Hindlimb muscle (tissue), 1 donor: ENCODE data around the gene FFAR1. TPM values are rescaled to one million over a fixed set of nuclear protein-coding genes. Genes with fewer than 3 reads are reported as not detected.

Experiments used
- DNase-seq: peaks from one replicate; pipeline ENCODE4 v3.0.0-alpha.2; 2013
- polyA plus RNA-seq: library from polyadenylated mRNA; unstranded; fragments of 120-200 nt; gene quantifications from one replicate; pipeline ENCODE4 v1.2.1, GENCODE V29; 2013; ENCODE audit not compliant: insufficient read length

Gene FFAR1
- polyA plus RNA-seq, 1 donor, result not detected

DNA sequence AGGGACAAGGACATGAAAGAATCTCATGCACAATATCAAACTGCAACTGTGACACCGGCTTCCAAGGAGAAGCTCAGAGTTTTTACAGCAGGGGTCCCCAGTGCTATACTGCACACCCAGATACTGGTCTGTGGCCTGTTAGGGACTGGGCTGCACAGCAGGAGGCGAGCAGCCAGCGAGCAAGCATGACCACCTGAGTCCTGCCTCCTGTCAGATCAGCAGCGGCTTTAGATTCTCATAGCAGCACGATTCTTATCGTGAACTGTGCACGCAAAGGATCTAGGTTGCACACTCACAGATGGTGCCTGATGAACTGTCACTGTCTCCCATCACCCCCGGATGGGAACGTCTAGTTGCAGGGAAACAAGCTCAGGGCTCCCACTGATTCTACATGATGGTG lies 31.8 kb upstream of the FFAR1 start:
- DNase-seq, result no peak

DNA sequence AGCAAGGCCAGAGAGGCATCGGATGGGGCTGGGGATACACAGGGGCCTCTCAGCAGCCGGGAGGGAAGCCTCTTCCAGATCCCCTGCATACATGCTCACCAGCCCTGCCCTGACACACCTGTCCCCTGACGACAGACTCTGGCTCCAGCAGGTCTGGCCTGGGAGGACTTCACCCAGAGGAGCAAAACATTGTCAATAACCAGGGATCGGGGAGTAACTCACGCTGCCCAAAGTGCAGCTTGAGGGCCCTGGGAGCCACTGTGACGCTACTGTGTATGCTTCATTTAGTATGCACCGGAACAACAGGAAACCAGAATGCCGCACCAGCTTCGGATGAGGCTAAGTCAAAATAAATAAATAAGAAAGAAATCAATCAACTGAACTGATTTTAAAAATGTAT lies 31.1 kb upstream of the FFAR1 start:
- no peak for DNase-seq

DNA sequence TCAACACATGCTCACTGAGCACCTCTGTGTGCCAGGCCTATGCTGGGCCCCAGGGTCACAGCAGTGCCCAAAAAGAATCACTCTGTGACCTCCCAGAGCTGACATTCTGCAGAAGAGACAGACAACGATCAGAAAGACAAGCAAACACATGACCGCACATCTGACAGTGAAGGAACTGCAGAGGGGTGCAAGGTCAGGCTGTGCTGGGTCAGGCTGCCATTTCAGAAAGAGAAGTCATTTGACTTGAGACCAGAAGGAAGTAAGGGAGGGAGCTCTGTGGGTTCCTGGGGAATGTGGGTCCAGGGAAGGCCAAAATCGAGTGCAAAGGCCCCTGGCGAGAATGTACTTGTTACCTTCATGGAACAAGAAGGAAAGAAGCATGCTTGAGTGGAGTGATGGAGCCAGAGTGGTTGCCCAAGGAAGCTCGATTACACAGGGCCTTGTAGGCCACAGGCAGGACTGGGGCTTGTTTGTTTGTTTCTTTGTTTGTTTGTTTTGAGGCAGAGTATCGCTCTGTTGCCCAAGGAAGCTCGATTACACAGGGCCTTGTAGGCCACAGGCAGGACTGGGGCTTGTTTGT lies 30.1 kb upstream of the FFAR1 start:
- DNase-seq, result no peak

DNA sequence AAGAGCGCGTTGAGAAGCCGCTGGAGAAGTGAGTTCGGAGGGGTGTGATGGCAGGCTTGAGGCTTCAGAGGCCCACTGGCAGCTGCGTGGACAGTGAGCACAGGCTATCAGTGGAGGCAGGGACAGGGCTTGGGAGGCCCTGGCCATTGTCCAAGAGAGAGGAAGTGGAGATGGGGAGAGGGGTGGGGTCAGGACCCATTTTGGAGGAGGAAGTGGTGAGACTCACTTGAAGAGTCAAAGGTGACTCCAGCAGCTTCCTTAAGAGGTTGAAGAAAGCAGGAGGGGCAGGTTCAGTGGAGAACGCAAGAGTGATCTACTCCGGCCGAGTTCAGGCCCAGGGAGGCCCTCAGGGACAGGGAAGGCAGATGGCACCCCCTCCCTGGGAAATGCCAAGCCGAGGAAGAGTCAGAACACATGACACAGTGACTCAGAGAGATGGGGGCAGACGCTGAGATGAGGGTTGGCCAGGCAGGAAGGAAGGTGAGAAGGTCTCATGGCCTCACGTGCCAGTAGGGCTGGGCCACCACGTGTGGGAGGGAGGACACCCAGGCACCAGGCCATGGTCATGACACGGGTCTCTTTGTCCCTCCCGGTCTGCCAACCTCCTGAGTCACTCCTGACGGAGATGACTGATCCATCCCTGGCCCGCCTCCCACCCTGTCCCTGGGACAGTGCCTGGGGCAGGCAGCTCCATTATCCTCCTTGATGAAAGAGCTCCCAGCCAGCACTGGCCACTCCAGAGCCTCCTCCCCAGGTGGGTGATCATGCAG lies 28.8 kb upstream of the FFAR1 start:
- DNase-seq, result no peak

DNA sequence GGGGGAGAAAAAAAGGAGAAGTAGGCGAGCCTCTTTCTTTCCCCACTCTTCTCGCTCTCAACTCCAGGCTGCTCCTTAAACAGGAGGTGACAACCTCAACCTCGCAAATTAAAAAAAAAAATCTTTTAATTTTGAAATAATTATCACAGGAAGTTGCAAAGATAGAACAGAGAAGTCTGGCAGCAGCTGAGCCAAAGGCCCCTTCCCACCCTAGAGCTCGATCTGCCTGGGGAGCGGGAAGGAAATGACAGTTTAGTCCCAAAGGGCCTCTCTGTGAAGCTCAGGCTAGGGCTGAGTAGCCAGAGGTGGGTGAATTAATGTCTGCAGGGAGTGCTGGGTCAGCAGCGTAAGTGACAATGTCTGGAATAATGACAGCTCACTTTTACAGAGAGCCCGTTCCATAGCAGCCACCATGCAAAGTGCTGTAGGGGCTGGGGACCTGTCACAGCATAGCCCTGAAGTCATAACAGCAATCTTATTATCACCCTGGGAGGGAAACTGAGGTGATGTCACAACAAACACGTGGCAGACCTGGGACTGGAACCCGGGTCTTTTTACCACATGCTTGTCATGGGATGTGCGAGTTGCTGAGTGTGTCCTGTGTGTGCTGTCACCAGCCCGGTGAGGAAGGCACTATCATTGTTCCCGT lies 27.5 kb upstream of the FFAR1 start:
- DNase-seq, result no peak

DNA sequence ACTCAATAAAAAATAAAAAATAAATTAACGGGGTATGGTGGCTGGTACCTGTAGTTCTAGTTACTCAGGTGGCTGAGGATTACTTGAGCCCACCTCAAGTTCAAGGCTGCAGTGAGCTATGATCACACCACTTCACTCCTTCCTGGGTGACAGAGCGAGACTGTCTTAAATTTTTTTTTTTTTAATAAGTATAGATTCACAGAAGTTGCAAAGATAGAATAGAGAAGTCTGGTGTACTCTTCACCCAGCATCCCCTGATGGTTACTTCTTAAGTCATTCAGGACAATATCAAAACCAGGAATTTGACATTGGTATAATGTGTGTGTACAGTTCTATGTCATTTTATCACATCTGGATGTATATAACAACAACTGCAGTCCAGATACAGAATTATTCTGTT lies 26.4 kb upstream of the FFAR1 start:
- no peak for DNase-seq

DNA sequence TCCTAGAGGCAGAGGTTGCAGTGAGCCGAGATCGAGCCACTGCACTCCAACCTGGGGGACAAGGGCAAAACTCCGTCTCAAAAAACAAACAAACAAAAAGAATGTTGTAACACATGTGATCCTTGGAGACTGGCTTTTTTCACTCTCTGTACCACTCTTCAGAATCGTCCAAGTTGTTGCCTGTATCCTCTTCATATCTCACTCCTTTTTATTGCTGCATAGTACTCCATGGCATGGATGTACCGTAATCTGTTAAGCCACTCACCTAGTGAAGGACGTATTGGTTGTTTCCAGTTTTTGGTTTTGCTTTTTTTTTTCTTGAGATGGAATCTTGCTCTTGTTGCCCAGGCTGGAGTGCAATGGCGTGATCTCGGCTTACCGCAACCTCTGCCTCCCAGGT lies 25.7 kb upstream of the FFAR1 start:
- no peak for DNase-seq

DNA sequence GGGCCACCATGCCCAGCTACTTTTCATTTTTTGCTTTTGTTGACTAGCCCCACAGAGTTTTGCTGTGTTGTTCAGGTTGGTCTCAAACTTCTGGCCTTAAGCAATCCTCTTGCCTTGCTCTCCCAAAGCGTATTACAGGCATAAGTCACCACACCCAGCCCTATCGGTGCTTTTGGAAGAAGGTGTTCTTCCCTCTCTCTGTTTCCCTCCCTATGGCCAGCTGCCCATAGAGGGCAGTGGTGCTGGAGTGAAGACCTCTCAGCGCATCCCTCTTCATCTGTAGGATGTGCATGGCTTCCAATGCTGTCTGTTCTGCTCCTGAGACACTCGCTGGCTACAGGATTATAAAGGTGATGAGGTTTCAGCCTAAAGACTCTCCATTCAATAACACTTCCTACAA lies 20.1 kb upstream of the FFAR1 start:
- DNase-seq, result no peak

DNA sequence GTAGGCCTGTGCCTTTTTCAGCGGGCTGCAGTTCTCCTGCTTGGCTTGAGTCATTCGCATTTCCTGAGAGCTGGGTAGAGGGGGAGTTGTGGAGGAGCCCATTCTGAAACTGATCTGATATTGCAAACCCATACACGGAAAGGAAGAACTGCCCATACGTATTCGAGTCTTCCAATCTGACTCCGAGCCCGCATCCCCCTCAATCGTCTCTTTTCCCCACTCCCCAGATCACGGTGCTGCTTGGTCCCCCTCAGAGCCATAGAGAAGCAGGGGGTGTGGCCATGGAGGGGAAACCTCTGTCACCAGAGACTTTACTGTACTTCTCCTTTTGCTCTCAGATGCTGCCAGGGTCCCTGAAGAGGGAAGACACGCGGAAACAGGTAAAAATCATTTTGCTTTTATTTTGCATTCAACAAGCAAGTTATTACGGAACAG lies 18.8 kb upstream of the FFAR1 start, which contains the start of gene CD22:
Gene CD22 (plus strand): TSS at position 337 of the 435 bp plus-strand sequence. CDS start 2,854 bp downstream, outside the sequence.
- no peak for DNase-seq

DNA sequence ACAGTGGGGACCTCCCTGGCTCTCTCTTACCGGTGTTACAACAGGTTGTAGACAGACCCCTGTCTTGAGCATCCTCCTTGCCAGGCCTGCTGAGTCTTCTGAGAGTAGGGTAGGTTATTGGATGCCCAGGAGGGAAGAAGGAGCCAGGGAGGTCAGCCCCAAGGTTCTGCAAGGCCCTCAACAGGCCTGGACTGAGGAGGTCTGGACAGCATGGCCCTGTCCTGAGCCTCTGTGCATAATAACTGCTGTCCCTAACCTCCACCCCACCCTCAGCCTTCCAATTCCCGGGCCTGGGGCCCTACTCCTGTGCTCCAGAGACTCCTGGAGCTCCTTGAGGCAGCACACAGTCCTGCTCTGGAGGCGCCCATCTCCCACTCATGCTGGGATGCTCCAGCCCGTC lies 18.4 kb upstream of the FFAR1 start:
- DNase-seq, result no peak

DNA sequence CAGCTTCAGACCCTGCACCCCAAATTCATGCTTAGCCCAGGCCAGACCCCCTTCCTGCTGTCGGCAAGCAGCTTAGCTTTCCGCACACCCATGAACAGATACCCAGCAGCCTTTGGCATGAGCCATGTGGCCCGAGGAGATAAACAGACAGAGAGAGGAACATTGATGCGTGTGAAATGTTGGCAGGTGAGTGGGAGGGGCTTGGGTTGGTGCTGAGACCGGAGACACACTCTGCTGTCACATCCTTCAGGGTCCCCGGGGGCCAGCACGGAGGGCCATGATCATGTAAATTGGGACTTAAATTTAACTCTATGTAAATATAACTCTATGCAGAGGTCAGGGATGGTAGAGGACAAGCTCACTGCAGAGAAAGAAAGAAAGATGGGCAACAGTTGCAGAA lies 17.2 kb upstream of the FFAR1 start:
- DNase-seq, result no peak

DNA sequence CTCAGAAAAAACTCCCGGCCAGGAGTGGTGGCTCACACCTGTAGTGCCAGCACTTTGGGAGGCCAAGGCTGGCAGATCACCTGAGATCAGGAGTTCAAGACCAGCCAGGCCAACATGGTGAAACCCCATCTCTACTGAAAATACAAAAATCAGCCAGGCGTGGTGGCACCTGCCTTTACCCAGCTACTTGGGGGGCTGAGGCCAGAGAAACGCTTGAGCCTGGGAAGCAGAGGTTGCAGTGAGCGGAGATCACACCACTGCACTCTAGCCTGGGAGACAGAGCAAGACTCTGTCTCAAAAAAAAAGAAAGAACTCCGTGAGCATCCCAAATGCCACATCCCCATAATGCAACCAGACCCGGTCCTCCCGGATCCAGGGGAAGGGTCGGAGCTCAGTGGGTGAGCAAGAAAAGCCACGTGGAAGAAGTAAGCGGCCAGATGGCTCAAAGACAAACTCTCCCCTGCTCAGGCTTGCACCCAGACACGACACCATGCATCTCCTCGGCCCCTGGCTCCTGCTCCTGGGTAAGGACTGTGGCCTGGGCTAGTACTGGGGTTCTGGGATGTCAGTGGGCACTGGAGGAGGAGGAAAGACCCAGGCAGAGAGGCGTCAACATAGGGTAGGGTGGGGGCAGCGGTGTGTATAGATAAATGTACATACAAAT lies 16.0 kb upstream of the FFAR1 start:
- no peak for DNase-seq

DNA sequence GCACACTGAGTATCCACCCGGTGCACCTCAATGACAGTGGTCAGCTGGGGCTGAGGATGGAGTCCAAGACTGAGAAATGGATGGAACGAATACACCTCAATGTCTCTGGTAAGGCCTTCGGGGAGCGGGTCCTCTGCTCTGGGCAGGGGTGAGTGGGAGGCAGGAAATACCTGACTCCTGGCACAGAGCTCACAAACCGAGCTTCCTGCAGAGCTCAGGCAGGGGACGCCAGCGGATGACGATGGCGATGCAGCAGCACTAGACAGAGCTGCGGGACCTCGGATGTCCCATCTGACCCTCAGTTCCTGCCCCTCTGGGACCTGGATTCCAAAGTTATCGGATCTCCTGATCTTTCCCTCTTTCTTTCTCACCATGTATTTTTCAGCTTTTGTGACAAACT lies 14.9 kb upstream of the FFAR1 start:
- no peak for DNase-seq

DNA sequence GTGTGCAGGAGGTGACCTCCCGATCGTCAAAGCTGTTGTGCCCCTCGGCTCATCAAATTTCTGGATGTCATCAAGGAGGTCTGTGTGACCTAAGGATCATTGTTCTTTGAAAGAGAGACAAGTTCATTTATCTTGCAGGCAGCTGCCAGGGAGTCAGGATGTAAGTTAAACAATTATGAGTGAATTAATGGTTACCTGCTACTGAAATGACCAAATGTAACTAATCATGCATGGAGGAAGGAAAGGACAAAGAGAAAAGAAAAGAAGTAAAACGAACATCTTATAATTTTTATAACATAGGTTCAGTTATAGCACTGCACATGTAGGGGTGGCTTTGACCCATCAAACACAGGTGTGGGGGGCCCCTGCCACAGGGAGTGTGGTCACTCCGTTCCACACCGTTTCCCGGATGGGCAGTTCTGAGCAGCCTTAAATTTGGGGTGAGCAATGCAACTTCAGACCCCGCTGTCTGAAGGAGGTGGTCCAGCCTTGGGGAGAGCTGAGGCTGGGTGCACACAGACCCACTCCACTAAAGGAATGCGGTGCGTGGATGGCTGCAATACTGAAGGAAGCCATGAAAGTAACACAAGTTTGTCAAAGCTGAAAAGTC lies 13.5 kb upstream of the FFAR1 start:
- DNase-seq, result no peak

DNA sequence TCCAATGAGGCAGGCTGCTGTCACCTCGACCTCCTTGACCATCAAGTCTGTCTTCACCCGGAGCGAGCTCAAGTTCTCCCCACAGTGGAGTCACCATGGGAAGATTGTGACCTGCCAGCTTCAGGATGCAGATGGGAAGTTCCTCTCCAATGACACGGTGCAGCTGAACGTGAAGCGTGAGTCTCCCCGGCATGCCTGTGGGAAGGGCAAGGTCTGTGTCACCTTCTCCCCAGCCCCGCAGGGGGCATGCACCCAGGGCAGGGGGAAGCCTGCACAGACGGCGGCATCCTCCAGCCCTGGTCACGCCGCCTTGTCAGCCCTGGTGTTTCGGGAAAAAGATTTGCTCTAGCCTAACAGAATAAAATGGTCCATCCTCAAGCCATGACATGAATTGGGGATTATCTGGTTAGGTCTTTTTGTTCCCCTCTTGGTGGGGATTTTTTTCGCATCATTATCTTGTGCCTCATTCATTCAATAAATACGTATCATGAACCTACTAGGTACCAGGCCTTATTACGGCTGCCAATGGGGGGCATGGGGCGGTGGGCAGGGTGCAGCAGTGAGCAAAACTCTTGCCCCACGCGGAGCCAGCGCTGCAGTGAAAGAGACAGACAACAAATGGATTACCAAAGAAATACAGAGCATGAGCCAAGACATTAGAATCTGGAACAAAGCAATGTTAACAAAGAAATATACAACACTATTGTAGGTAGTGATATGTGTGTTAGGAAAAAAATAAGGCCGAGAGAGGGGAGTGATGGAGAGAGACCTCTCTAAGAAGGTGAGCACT lies 11.3 kb upstream of the FFAR1 start:
- no peak for DNase-seq

DNA sequence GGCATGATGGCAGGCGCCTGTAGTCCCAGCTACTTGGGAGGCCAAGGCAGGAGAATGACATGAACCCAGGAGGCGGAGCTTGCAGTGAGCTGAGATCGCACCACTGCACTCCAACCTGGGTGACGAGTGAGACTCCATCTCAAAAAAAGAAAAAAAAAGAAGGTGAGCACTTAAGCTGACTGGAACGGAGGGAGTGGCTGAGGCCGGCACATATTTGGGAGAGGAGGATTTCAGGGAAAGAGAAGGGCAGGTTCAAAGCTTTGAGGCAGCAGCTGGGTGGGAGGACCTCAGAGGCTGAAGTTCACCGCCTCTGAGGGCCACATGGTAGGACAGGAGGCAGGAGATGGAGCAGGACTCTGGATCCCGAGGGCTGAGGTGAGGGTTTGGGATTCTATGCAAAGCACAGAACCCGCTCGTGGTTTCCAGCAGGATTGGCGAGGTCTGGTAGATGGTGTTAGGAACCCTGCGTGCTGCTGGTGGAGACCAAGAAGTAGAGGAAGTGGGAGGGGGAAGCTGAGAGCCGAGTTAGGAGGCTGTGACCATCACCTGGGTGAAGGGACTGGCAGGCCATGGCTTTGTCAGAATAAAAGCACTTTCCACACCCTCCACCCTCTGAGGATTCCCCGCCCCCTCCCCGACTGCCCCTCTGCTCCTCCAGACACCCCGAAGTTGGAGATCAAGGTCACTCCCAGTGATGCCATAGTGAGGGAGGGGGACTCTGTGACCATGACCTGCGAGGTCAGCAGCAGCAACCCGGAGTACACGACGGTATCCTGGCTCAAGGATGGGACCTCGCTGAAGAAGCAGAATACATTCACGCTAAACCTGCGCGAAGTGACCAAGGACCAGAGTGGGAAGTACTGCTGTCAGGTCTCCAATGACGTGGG lies 10.4 kb upstream of the FFAR1 start:
- no peak for DNase-seq

DNA sequence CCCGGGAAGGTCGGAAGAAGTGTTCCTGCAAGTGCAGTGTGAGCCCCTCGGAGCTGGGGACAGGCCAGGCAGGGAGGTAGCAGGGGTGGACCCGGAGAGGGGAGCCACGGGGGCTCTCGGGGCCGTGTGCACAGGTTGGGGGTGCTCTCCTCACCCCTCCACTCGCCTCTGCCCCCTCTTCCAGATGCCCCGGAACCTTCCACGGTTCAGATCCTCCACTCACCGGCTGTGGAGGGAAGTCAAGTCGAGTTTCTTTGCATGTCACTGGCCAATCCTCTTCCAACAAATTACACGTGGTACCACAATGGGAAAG lies 9.8 kb upstream of the FFAR1 start:
- no peak for DNase-seq

DNA sequence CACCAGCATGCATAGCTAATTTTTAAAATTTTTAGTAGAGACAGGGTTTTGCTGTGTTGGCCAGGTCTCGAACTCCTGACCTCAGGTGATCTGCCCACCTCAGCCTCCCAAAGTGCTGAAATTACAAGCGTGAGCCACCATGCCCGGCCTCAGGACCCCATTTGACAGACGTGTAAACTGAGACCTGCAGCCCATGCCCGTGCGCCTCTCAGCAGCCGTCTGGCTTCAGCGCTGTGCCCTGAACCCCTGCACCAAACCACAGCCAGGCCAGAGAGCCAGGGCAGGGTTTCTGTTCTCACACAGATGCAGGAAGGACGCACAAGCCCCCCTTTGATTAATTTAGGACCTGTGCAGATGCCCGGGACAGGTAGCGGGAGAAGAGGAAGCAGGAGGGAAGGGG lies 7.3 kb upstream of the FFAR1 start:
- DNase-seq, result no peak

DNA sequence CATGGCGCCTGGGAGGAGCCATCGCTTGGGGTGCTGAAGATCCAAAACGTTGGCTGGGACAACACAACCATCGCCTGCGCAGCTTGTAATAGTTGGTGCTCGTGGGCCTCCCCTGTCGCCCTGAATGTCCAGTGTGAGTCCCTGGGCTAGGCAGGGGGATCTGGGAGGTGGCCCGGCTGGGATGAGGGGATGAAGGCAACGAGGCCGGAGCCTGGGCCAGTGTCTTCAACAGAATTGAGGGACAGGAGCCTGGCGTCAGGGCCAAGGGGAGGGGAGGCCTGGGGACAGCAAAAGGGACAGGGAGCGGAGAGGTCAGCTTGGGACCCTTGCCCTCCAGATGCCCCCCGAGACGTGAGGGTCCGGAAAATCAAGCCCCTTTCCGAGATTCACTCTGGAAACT lies 6.7 kb upstream of the FFAR1 start:
- no peak for DNase-seq

DNA sequence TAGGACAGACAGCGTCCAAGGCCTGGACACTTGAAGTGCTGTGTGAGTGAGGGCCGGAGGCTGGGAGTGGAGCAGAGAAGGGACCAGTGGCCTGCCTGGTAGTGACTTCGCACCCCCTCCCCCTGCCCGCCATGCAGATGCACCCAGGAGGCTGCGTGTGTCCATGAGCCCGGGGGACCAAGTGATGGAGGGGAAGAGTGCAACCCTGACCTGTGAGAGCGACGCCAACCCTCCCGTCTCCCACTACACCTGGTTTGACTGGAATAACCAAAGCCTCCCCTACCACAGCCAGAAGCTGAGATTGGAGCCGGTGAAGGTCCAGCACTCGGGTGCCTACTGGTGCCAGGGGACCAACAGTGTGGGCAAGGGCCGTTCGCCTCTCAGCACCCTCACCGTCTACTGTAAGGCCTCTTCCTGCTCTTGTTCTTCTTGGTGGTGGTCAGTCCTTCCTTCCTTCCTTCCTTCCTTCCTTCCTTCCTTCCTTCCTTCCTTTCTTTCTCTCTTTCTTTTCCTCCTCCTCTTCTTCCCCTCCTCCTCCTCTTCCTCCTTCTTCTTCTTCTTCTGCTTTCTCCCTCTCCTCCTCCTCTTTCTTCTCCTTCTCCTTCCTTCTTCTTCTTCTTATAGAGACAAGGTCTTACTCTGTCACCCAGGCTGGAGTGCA lies 6.0 kb upstream of the FFAR1 start:
- no peak for DNase-seq

DNA sequence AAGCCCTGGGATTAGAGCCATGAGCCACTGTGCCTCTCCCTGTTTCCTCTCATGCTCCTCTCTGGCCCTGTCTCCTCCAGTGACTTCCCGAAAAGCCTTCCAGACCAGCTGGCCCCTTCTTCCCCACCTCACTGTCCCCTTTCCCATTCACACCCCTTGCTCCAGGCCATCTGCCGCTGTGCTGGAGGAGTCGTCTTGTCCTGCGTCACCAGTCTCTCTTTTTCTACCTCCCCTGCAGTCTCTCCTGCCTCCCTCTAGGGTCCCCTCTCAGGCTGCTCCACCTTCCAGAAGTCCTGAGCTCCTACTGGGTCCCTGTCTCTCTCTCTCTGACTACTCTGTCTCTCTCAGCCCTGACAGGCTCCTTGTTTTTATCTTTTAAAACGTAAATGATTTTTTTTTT lies 5.3 kb upstream of the FFAR1 start:
- no peak for DNase-seq
